ENCODE results near the gene ZNF354B.
A peak's percentile ranks its signal among the peaks of the same experiment; 100 is the strongest.
"Not testable (repeated sequence)": the region's sequence is repeated elsewhere in the genome, so short reads cannot be mapped to it uniquely, and the experiment has no call there.

Gene ZNF354B

DNA sequence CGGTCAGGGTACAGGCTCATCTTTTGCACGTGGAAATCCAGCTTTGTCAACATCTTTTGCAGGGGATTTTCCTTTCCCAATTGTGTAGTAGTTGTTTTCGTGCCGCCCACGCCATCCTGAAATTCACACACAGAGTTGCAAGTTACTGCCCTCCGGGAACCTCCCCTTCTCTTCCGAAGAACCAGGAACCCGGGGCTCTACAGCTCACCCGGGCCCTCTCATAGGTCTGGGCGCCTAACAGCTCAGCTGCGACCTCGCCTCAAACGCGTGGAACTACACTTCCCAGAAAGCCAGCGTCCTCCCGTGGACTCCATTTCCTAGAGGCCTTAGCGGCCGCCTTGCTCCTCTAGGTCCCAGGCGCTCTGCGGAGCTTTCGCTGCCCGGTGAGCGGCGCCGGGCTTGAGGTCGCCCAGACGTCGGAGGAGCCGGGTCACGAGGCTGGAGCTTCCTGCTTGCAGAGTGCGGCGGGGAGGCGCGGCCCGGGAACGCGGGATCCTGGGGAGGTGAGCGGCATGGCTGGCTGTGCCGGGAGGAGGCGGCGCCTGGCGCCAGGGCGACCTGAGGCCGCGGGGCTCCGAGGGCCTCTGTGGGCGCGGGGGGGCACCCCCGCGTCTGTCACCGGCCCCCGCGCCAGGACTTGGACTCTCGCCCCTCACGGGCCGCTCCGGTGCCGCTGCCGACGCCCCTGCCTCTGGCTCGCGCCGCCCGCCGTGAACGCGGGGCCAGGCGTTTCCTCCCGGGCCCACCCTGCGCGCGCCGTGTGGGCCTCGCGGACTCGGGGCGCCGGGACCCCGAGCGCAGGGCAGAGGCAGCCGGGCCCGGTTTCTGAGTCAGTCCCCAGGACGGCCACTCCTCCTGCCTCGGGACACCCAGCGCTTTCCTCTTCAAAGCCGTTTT is at the start of gene ZNF354B:
Gene ZNF354B (plus strand): TSS at position 329 of the 897 bp plus-strand sequence. CDS start 1,095 bp downstream, outside the sequence.
- DNase-seq, result peak; percentile 88

DNA sequence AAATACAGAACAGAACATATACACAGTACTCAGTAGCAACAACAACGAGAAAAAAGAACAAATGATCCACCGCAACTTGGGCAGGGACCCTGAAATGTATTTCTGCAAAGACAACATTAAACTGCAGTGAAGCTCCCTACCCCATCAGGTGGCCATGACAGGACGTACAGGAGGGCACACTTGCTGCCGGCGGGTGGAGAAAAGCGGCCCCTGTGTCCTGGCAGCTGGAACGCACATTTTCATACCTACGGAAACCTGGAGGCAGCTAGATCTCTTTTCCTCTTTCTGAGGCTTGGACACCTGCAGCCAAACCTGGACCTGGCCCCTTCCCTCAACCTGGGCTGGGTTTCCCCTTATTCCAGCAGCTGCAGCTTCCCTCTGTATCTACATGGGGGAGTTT is 42.2 kb upstream of the ZNF354B start:
- no peak for DNase-seq

GRCh38 chr5:178818094-178818493 is 41.7 kb upstream of the ZNF354B start:
- no peak for DNase-seq

- DNase-seq, result no peak
Measured at GRCh38 chr5:178820001-178820400, 39.8 kb upstream of the ZNF354B start.

DNA sequence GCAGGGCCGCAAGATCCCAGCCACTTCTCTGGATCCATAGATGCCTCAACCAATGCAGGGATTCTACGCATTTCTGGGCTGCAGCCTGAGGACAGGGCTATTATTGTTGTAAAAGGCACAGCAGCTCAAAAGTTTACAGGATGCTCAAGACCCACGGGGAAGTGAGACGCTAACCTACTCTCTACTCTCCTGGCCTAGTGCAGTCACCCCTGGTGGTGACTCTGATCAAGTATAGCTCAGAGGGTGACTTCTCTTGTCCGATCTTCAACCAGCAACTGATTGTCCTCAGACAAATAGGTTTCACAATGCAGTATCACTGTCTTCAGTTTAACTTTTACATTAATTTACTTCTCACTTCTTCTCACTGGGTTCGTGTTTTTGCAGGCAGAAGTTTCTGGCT is 34.3 kb upstream of the ZNF354B start:
- no peak for DNase-seq

- DNase-seq, result no peak
Measured at GRCh38 chr5:178826216-178826615, 33.5 kb upstream of the ZNF354B start.

DNA sequence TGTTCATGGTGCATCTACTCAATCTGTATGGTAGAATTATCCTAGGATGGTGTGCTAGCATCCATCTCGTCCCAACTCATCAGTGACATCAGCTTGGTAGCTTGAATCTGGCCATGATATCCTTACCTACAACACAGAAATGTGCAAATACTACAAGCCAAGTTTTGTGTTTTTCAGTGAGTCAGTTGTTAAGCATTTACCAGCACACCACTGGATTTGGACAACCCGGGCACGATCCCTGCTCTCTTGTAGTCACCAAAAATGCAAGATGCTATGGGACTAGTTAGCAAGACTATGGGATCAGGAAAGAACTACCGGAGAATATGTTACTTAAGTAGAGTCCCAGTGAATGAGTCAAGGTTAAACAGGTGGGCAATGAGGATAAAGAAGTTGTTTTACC is 32.1 kb upstream of the ZNF354B start:
- DNase-seq, result no peak

DNA sequence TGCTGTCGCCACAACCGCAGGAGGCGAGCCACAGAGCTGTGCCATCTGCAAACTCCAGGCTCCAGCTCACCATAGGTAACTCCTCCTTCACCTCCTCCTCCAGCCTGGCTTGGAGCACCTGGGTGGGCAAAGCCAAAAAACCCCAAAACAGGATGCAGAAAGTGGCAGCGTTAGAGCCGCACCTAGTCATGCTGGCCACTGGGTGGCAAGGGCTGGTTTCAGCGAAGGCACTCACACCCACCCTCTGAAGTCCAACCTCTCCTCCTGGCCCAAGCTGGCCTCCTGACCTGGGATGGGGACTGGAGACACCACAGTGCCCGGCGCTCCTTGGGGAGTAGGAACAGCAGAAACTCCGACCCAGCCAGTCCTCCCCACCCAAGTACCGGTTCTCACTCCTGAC is 28.7 kb upstream of the ZNF354B start:
- no peak for DNase-seq

DNA sequence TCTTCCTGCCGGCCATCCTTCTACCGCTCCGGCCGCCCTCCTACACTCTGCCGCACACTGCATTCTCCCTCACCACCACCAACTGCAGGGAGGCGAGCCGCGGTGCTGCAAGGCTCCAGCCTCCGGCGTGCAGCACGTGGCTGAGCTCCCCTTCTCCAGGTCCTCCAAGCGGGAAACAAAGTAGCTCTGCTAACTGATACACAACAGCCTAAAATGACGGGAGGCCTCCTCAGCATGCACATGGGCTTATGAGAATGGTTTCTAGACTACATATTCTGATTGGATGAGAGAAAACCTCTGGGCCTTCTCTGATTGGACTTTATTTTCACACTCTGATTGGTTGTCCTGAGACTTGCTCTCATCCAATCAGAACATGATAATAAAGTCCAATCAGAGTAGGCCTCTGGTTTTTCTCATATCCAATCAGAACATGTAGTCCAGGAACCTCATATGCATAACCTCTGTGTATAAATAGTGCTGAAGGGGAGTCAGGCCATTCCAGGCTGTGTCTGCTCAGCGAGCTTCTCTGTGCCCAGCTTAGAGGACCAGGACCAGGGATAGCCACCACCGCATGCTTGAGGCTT is 27.0 kb upstream of the ZNF354B start:
- no peak for DNase-seq

- no peak for DNase-seq
Measured at GRCh38 chr5:178836628-178837027, 23.1 kb upstream of the ZNF354B start.

DNA sequence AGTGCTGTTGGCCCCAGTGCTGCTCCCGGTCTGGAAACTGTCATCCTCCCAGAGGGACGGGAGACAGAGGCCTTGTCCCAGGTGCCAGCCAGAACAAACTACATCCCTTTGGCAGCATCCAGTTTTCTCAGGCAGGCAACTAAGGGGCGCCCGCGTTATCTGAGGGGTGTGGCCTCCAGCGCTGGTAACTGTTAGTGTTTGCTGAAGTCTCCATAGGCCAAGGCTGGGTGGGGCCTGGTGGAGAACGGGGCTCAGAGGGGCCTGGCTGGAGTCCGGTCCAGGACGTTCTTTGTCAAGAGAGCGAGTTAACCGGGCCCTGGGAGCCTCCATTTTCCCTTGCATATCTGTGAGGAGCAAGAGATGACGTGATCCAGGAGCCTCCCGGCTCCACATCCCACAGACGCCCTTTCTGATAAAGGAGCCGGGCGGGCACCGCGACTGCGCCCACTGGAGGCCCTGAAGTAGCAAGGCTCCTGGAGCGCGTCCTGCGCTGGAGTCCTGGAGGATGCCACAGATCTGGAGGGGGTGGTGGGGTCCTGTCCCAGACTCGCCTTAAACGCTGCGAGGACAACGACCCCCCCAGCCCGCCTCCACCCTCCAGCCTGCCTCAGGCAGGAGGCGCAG is 20.9 kb upstream of the ZNF354B start:
- DNase-seq, result not testable (repeated sequence)

DNA sequence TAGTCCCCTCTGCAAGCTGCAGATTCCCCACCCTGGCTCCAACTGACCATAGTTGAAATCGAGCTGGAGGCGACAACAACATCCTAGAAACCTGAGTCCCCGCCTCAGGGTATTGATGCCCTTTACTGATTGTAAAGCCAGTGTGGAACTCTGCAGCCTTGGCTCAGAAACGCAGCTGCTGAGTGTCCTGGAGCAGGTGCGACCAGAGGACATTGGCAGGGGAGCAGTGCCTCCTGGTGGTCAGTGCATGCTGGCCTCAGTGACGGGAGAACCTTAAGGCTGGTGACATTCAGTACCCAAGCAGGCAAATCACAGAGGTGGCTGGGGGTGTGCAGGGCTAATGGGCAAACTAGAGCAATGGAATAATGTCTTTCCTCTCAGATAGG is 20.4 kb upstream of the ZNF354B start:
- peak; percentile 65 for DNase-seq

DNA sequence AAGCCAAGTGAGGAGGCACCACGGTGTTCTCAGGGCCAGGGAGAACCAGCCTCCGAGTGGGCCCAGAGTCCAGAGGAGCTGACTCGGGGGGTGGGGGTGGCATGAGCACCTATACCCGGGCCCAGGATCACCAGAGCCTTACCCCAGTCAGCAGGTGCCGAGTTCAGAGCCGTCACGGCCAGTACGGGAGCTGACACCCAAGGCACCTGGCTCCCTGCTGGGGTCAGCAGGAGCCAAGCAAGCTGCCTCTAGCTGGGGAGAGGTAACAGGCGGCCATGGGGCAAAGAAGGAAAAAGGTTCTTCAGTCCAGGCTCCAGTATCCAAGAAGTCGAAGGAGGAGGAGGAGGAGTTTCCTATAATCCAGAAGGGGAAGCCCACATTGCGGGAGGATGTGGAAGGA is 19.4 kb upstream of the ZNF354B start:
- not testable (repeated sequence) for DNase-seq

DNA sequence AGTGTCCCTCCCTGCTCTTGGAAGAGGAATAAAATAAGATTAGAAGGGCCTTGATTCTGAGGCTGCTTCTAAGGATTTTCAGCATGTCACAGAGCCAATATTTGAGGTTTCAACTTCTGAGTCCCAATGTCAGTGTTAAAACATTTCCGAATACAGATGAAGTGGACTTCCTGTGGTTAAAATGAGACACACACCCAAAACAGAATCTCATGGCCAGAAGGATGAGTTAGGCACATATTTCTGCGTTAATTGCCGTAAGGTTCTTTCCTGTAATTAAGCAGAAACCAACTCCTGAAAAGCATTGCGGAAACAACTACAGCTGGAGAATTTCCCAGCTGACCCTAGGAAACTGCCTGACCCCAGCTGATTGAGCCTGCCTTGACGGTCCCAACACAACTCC is 10.4 kb upstream of the ZNF354B start:
- DNase-seq, result no peak

- no peak for DNase-seq
Measured at GRCh38 chr5:178851951-178852350, 7.8 kb upstream of the ZNF354B start.

GRCh38 chr5:178854284-178854683 is 5.5 kb upstream of the ZNF354B start:
- DNase-seq, result no peak

DNA sequence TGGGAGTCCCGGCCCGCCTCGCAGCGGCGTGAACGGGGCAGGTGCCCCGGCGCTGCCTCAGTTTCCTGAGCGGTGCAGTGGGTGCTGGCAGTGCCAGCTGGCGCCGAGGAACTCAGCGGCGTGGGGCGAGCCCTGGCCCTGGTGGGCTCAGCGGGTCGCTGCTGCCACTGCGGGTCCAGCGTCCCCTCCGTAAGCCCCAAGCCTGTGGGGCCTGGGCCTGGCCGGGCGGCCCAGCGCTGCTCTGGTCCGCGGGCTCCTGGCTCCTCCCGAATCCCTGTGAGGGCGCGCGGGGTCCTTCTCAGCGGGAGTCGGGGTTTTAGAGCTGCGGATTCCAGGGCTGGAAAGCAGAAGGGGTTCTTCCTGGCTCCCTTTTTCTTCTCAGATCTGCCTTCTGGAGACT is 862 bp downstream of the ZNF354B start:
- DNase-seq, result not testable (repeated sequence)

GRCh38 chr5:178861627-178862026 is 1.9 kb downstream of the ZNF354B start:
- no peak for DNase-seq

DNA sequence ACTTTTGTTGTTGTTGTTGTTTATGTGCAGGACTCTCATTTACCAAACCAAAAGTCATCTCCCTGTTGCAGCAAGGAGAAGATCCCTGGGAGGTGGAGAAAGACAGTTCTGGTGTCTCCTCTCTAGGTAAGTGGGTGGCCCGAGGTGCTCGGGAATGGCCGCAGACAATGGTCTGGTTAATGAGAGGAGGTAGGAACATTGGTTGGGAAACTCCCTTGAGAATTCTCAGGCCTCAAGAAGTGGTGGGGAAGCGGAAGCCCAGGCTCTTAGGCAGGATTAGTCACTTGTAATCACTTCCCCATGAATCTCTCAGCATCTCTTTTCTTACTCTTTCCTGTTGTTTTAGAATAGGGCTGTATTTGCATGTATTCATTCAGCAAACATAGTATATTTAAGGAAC is 7.2 kb downstream of the ZNF354B start:
- DNase-seq, result no peak

DNA sequence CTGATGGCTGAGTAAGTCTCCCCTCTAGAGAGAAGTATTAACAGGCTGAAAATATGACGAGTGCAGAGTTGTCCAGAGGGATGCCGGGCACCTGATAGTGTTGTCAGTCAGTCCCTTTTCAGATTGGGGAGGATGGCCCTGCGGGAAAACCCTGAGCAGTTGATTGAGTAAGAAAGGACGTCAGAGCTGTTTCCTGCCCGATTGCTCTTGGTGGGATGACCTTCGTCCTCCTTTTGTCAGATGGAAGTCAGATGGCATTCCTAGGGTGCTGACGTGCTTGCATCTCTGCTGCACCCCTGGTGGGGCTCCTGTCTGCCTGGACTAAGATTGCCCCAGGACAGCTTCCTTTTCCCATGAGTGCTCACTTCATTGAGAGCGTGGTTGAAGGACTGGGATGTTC is 9.8 kb downstream of the ZNF354B start:
- no peak for DNase-seq

- no peak for DNase-seq
Measured at GRCh38 chr5:178870411-178870810, 10.7 kb downstream of the ZNF354B start.

DNA sequence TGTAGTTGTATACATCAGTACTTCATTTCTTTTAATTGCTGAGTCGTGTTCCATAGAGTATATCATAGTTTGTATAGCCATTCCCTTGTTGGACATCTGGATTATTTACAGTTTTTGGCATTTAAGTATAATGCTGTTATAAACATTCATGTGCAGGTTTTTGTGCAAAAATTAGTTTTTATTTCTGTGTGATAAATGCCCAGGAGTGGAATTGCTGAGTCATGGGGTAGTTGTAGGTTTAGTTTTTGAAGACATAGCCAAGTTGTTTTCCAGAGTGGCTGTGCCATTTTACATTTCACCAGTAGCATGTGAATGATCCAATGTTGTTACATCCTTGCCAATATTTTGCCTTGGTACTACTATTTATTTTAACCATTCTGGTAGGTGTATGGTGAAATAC is 12.5 kb downstream of the ZNF354B start:
- DNase-seq, result no peak

DNA sequence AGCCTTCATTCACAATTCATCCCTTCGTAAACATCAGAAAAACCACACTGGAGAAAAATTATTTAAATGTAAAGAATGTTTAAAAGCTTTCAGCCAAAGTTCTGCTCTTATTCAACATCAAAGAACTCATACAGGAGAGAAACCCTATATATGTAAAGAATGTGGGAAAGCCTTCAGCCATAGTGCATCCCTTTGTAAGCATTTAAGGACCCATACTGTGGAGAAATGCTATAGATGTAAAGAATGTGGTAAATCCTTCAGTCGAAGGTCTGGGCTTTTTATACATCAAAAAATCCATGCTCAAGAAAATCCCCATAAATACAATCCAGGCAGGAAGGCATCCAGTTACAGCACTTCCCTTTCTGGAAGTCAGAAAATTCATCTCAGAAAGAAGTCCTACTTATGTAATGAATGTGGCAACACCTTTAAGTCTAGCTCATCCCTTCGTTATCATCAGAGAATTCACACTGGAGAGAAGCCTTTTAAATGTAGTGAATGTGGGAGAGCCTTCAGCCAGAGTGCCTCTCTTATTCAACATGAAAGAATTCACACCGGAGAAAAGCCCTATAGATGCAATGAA is 23.5 kb downstream of the ZNF354B start:
- DNase-seq, result not testable (repeated sequence)
